K562 (cell line): ENCODE measurements around the gene SEC14L2. TPM values are rescaled to one million over a fixed set of nuclear protein-coding genes. Genes with fewer than 3 reads are reported as not detected.

Source experiments
- ATAC-seq: fragments of 200-7000 bp; cut with Tn5 transposase; 3 replicates; pipeline ENCODE4 v1.9.1; 2020; ENCODE audit warnings: moderate library complexity
- BruUV-seq: library from RNA; stranded (reverse); fragments of 400-500 nt; replicated peaks from 2 replicates; lab custom pipeline; 2021; lab: Mats Ljungman, UMichigan
- CTCF ChIA-PET: fragments of 300-600 bp; formaldehyde crosslinking; extraction: SDS; loops from one replicate; lab custom pipeline; 2021; ENCODE audit warnings: low intra/inter-chr PET ratio; lab: Yijun Ruan, JAX
- POLR2A ChIA-PET: fragments of 300-600, 350-650 bp; sonication (Branson Sonifier 250); formaldehyde crosslinking; extraction: SDS; loops from one replicate; lab custom pipeline; 2021; ENCODE audit warnings: antibody characterized with exemption, inconsistent platforms; lab: Yijun Ruan, JAX
- DNase-seq, 4 experiments: peaks; one replicate each; pipeline versions ENCODE4 v3.0.0 to v3.0.0-alpha.2; 2011 to 2018; ENCODE audit warnings: low spot score in 3 of 4, mixed read lengths in 3 of 4; ENCODE audit errors: extremely low read depth in 1 of 4
- FAIRE-seq: peaks from 2 replicates; lab custom pipeline; 2011; peaks lifted over from hg19 to GRCh38; lab: Jason Lieb, UNC
- H2AFZ ChIP-seq: 2 replicates; pipeline ENCODE4 v1.6.0; 2011; ENCODE audit warnings: low read depth, low read length, control low read depth, inconsistent platforms
- H3K27ac ChIP-seq: fragments of 200-600 bp; 3 replicates; pipeline ENCODE4 v1.8.0; 2011; ENCODE audit warnings: low read depth, mild to moderate bottlenecking, control low read depth, inconsistent platforms, low read length, moderate library complexity, mixed read lengths; ENCODE audit errors: extremely low read depth
- H3K27me3 ChIP-seq, 2 experiments: fragments of 300-600 bp in 1 of 2; 2 replicates in 1 of 2; 3 replicates in 1 of 2; pipeline versions ENCODE4 v1.6.0 to v1.8.0; 2011; ENCODE audit warnings: inconsistent platforms in 2 of 2, low read length in 2 of 2, mild to moderate bottlenecking in 1 of 2, mixed read lengths in 1 of 2, moderate library complexity in 1 of 2; ENCODE audit not compliant: control insufficient read depth in 2 of 2, insufficient read depth in 2 of 2
- H3K36me3 ChIP-seq: fragments of 300-600 bp; 3 replicates; pipeline ENCODE4 v1.8.0; 2011; ENCODE audit warnings: mild to moderate bottlenecking, low read length, inconsistent platforms; ENCODE audit not compliant: control insufficient read depth, insufficient read depth
- H3K4me1 ChIP-seq, 2 experiments: fragments of 200-600 bp in 1 of 2; replicated peaks in 1 of 2; 2 replicates in 1 of 2; 3 replicates in 1 of 2; pipeline versions ENCODE4 v1.5.1 to v1.8.0; 2011; ENCODE audit warnings: inconsistent platforms in 2 of 2, low read length in 2 of 2, mild to moderate bottlenecking in 1 of 2, mixed read lengths in 1 of 2, moderate library complexity in 1 of 2; ENCODE audit not compliant: control insufficient read depth in 2 of 2, insufficient read depth in 2 of 2
- H3K4me2 ChIP-seq: 2 replicates; pipeline ENCODE4 v1.6.1; 2011; ENCODE audit warnings: low read length, control low read depth, inconsistent platforms, mixed read lengths; ENCODE audit not compliant: insufficient read depth
- H3K4me3 ChIP-seq: fragments of 200-600 bp; sonication (generic), shearing (Covaris generic); 2 replicates; pipeline ENCODE4 v1.5.1; 2016; ENCODE audit warnings: control low read depth, inconsistent platforms
- H3K79me2 ChIP-seq: fragments of 200-600 bp; 3 replicates; pipeline ENCODE4 v1.8.0; 2011; ENCODE audit warnings: low read length, inconsistent platforms; ENCODE audit not compliant: control insufficient read depth, insufficient read depth
- H3K9ac ChIP-seq, 2 experiments: 2 replicates each; pipeline versions ENCODE4 v1.6.0 to v1.6.1; 2011; ENCODE audit warnings: low read depth in 2 of 2, low read length in 2 of 2, control low read depth in 1 of 2, inconsistent platforms in 1 of 2, mild to moderate bottlenecking in 1 of 2, mixed read lengths in 1 of 2; ENCODE audit not compliant: insufficient read depth in 1 of 2
- H3K9me1 ChIP-seq: one replicate; pipeline ENCODE4 v1.6.0; 2011; ENCODE audit warnings: inconsistent platforms, mild to moderate bottlenecking, low read length, moderate library complexity; ENCODE audit not compliant: control insufficient read depth, insufficient read depth
- H3K9me3 ChIP-seq: replicated peaks from 2 replicates; pipeline ENCODE4 v1.5.1; 2011; ENCODE audit warnings: low read depth, low read length, inconsistent platforms; ENCODE audit not compliant: control insufficient read depth, insufficient read depth
- H4K20me1 ChIP-seq: replicated peaks from 2 replicates; pipeline ENCODE4 v1.6.1; 2011; ENCODE audit warnings: low read length, inconsistent platforms, mixed read lengths; ENCODE audit not compliant: control insufficient read depth, insufficient read depth
- CREBBP ChIP-seq: IDR thresholded peaks from one replicate; pipeline ENCODE4 v1.6.1; 2012; ENCODE audit warnings: low read depth, mild to moderate bottlenecking, control low read depth, inconsistent platforms, low read length
- DACH1 ChIP-seq: fragments of 450-650 bp; IDR thresholded peaks from 2 replicates; pipeline ENCODE4 v1.6.1; 2018; ENCODE audit not compliant: partially characterized antibody
- EGR1 ChIP-seq: fragments of 450-650 bp; conservative IDR thresholded peaks from 2 replicates; pipeline ENCODE4 v1.6.1; 2017; ENCODE audit warnings: mild to moderate bottlenecking
- FOXA3 ChIP-seq, 2 experiments: fragments of 450-650 bp in 1 of 2; sonication (generic) in 1 of 2; formaldehyde crosslinking; IDR thresholded peaks in 1 of 2; conservative IDR thresholded peaks in 1 of 2; 2 replicates each; pipeline versions ENCODE4 v1.4.0 to v1.8.0; 2020 to 2022; ENCODE audit warnings: mild to moderate bottlenecking in 2 of 2, missing genetic modification reagents in 1 of 2
- NCOA1 ChIP-seq: fragments of 450-650 bp; IDR thresholded peaks from 2 replicates; pipeline ENCODE4 v1.6.1; 2016; ENCODE audit warnings: low read depth
- SMC3 ChIP-seq: conservative IDR thresholded peaks from 2 replicates; pipeline ENCODE4 v1.6.1; 2011; ENCODE audit warnings: low read depth, low read length, improper control_type of control experiment; ENCODE audit not compliant: insufficient read depth
- TAF1 ChIP-seq: IDR thresholded peaks from 2 replicates; pipeline ENCODE4 v1.6.1; 2011; ENCODE audit warnings: mild to moderate bottlenecking, low read length, moderate library complexity; ENCODE audit not compliant: insufficient read depth, control insufficient read depth, severe bottlenecking; ENCODE audit errors: extremely low read depth
- WGBS: fragments of 100-300 bp; shearing (Covaris generic); methylation state at CpG from one replicate; pipeline ENCODE4 v1.1.6; 2016; ENCODE audit warnings: low coverage, mixed read lengths; ENCODE audit not compliant: insufficient coverage; ENCODE audit errors: missing lambda C conversion rate; 5-methylcytosine and 5-hydroxymethylcytosine counted together
- in situ Hi-C: fragments of 300-500 bp; cut with MboI; formaldehyde crosslinking; loops from 4 replicates; pipeline ENCODE4 v1.15.0; 2018; ENCODE audit warnings: inconsistent platforms, mixed read lengths
- intact Hi-C: fragments of 100-400 bp; cut with micrococcal nuclease; formaldehyde crosslinking; loops from 2 replicates; pipeline ENCODE4 v1.14.2; 2022
- polyA plus RNA-seq, 8 experiments: library from polyadenylated mRNA; depleted of rRNA in 4 of 8; stranded (reverse) in 5 of 8; unstranded in 3 of 8; fragments of >200 nt; fragmentation: Nextera tagmentation in 2 of 8; fragmentation: Illumina TruSeq in 1 of 8; extraction: Ambion mirVana in 2 of 8; extraction: Trizol in 1 of 8; gene quantifications; 2 replicates each; pipeline versions ENCODE4 v1.2.1 to v1.2.3, GENCODE V29; 2011 to 2014; ENCODE audit warnings: inconsistent platforms in 1 of 8, missing spikeins in 1 of 8
- total RNA-seq, 7 experiments: library from RNA; depleted of rRNA in 6 of 7; stranded (reverse); fragments of >200 nt in 6 of 7; fragmentation: Illumina TruSeq in 2 of 7; extraction: Trizol in 2 of 7; gene quantifications; 2 replicates each; pipeline versions ENCODE4 v1.2.1 to v1.2.3, GENCODE V29; 2011 to 2021; ENCODE audit warnings: low replicate concordance in 1 of 7

The SEC14L2 gene
- total and polyA plus RNA-seq, 9 of the 15 experiments (the other 6 are each of a cell fraction or from before 2014, with no cell fraction given), result 0.03 to 0.17 (median 0.10) TPM

GRCh38 chr22:30368420-30368819 is 28.4 kb upstream of the SEC14L2 start:
- CTCF ChIA-PET, result no interaction called here
- POLR2A ChIA-PET, result interaction anchor here (0.8 to 1.5 kb wide), 3 partner anchors 10 to 37 kb away, joined by 3 to 8 read pairs (median 4); partner anchors contain the start of genes CCDC157 and SF3A1
- H3K9ac ChIP-seq, result no peak overlapping the region
- in situ Hi-C loops, result no loop called here
- H3K4me3 ChIP-seq, result no peak overlapping the region
- no peaks in the 10 kb centered on the region; a peak in 1 of 5 replicates for H3K27me3 ChIP-seq
- no peaks in the 10 kb centered on the region for H4K20me1 ChIP-seq
- intact Hi-C loops, result no loop called here
- no peaks in the 10 kb centered on the region for H3K9me1 ChIP-seq
- FAIRE-seq (no peak), DNase-seq (no peak)
- H3K27ac ChIP-seq, result no peak overlapping the region
- no peak overlapping the region for H2AFZ ChIP-seq
- H3K4me2 ChIP-seq, result no peak overlapping the region
- H3K4me1 ChIP-seq, result peaks cover 0 to 13% of the 10 kb centered on the region in 2 experiments; a peak in 2 of 5 replicates
- 36% methylated on average over 7 of the region's 9 CpGs for WGBS
- TF ChIP-seq DACH1 (no peak), FOXA3 (CRISPR knock-in tag; conservative IDR thresholded peaks at IDR 0.05 in 1 of 2, IDR thresholded peaks at IDR 0.05 in 1 of 2) (no peak), SMC3 (no peak), EGR1 (no peak), CREBBP (no peak), NCOA1 (no peak), TAF1 (no peak)
- TF ChIP-seq, all 486 proteins: peak for 0
- Histone ChIP-seq H3K36me3 (no peaks in the 10 kb centered on the region), H3K9me3 (no peaks in the 10 kb centered on the region), H3K79me2 (no peaks in the 10 kb centered on the region)
- no peak for ATAC-seq
- BruUV-seq, result no TSS peak
